Neural progenitor cell (in vitro differentiated cells): ENCODE measurements around the gene SLFN5. TPM values are rescaled to one million over a fixed set of nuclear protein-coding genes. Genes with fewer than 3 reads are reported as not detected.
"Not testable (repeated sequence)": the region's sequence is repeated elsewhere in the genome, so short reads cannot be mapped to it uniquely, and the experiment has no call there.

Experiments used
- DNase-seq: peaks from one replicate; pipeline ENCODE4 v3.0.0-alpha.2; 2016; ENCODE audit warnings: low spot score
- H2AFZ ChIP-seq: fragments of 200-600 bp; sonication (generic); replicated peaks from 2 replicates; pipeline ENCODE4 v1.6.1; 2016; ENCODE audit warnings: antibody characterized with exemption
- H3F3A ChIP-seq: fragments of 200-600 bp; sonication (generic); 2 replicates; pipeline ENCODE4 v1.6.1; 2016; ENCODE audit warnings: antibody characterized with exemption, low read depth
- H3K27ac ChIP-seq: fragments of 200-600 bp; sonication (generic); 2 replicates; pipeline ENCODE4 v1.5.1; 2016; ENCODE audit warnings: mild to moderate bottlenecking
- H3K27me3 ChIP-seq: fragments of 200-600 bp; sonication (generic); 2 replicates; pipeline ENCODE4 v1.6.1; 2016; ENCODE audit warnings: mild to moderate bottlenecking, moderate library complexity
- H3K36me3 ChIP-seq: fragments of 200-600 bp; sonication (generic); 2 replicates; pipeline ENCODE4 v1.5.1; 2016
- H3K4me1 ChIP-seq: fragments of 200-600 bp; sonication (generic); 2 replicates; pipeline ENCODE4 v1.6.1; 2016; ENCODE audit warnings: mixed run types
- H3K4me2 ChIP-seq: fragments of 200-600 bp; sonication (generic); 2 replicates; pipeline ENCODE4 v1.6.1; 2016
- H3K4me3 ChIP-seq: fragments of 200-600 bp; sonication (generic); 2 replicates; pipeline ENCODE4 v1.5.1; 2016
- H3K79me2 ChIP-seq: fragments of 200-600 bp; sonication (generic); 2 replicates; pipeline ENCODE4 v1.6.1; 2016; ENCODE audit warnings: low read depth
- H3K9ac ChIP-seq: fragments of 200-600 bp; sonication (generic); 2 replicates; pipeline ENCODE4 v1.6.1; 2016
- H3K9me3 ChIP-seq: fragments of 200-600 bp; sonication (generic); 2 replicates; pipeline ENCODE4 v1.5.1; 2016; ENCODE audit warnings: low read depth
- H4K20me1 ChIP-seq: fragments of 200-600 bp; sonication (generic); 2 replicates; pipeline ENCODE4 v1.6.1; 2016; ENCODE audit warnings: low read depth
- H3K27ac Mint-ChIP-seq: 3 replicates; pipeline ENCODE4 v1.8.0; 2021; ENCODE audit warnings: mixed read lengths
- H3K27me3 Mint-ChIP-seq: 2 replicates; pipeline ENCODE4 v1.8.0; 2022; ENCODE audit warnings: low read depth, mild to moderate bottlenecking, inconsistent platforms, moderate library complexity, mixed read lengths; ENCODE audit not compliant: insufficient read depth
- H3K36me3 Mint-ChIP-seq: 3 replicates; pipeline ENCODE4 v1.8.0; 2021; ENCODE audit warnings: mixed read lengths
- H3K4me1 Mint-ChIP-seq: 3 replicates; pipeline ENCODE4 v1.8.0; 2021; ENCODE audit warnings: mixed read lengths
- H3K4me3 Mint-ChIP-seq: 3 replicates; pipeline ENCODE4 v1.8.0; 2021; ENCODE audit warnings: mild to moderate bottlenecking, moderate library complexity, mixed read lengths
- H3K9me3 Mint-ChIP-seq: 3 replicates; pipeline ENCODE4 v1.8.0; 2020; ENCODE audit warnings: mixed read lengths
- CTCF ChIP-seq: fragments of 200-600 bp; sonication (generic); IDR thresholded peaks from 2 replicates; pipeline ENCODE4 v1.5.1; 2017; ENCODE audit warnings: antibody characterized with exemption, mild to moderate bottlenecking
- EZH2 ChIP-seq: fragments of 200-600 bp; sonication (generic); IDR thresholded peaks from 2 replicates; pipeline ENCODE4 v1.6.1; 2017; ENCODE audit warnings: antibody characterized with exemption, mild to moderate bottlenecking, moderate library complexity
- EZH2phosphoT487 ChIP-seq: fragments of 200-600 bp; sonication (generic); IDR thresholded peaks from 2 replicates; pipeline ENCODE4 v1.6.1; 2017; ENCODE audit warnings: antibody characterized with exemption
- total RNA-seq: library from RNA; depleted of rRNA; stranded (reverse); fragments of >200 nt; gene quantifications from 2 replicates; pipeline ENCODE4 v1.2.3, GENCODE V29; 2015; ENCODE audit warnings: low replicate concordance

The SLFN5 gene
- total RNA-seq = 3.5 and 5.8 TPM in 2 replicates

- H3K27ac Mint-ChIP-seq = peak within 1 kb of the TSS; percentile 57
Observed at GRCh38 chr17:35242805-35243560, at the start of gene SLFN5. SLFN5 (plus strand) TSS chr17:35243072; CDS start chr17:35258691, 15,619 bp downstream.

GRCh38 chr17:35194001-35194400 lies 48.9 kb upstream of the SLFN5 start, which contains the start of gene SLC35G3:
SLC35G3 (minus strand) TSS chr17:35194393; CDS start chr17:35194307, 86 bp downstream.
- H3K4me3 ChIP-seq, DNase-seq, H3K27ac ChIP-seq, H3K27me3 Mint-ChIP-seq, H3K4me1 Mint-ChIP-seq, H3K9ac ChIP-seq, H4K20me1 ChIP-seq, H3K4me2 ChIP-seq, H3F3A ChIP-seq, H3K4me1 ChIP-seq, H3K27me3 ChIP-seq, H3K79me2 ChIP-seq, H3K9me3 ChIP-seq, H3K36me3 Mint-ChIP-seq, H3K4me3 Mint-ChIP-seq, H3K36me3 ChIP-seq, H2AFZ ChIP-seq: not testable (repeated sequence)
- Mint-ChIP-seq H3K9me3 (peaks cover 11% of the 10 kb centered on the region), H3K27ac (peak within 1 kb of the TSS; percentile 89)

More at GRCh38 chr17:35242805-35243560, at the start of gene SLFN5:
- no peak within 1 kb of the TSS for H3K27ac ChIP-seq
- no peaks in the 10 kb centered on the region for H3K36me3 ChIP-seq
- H3K36me3 Mint-ChIP-seq = no peaks in the 10 kb centered on the region
- no peaks in the 10 kb centered on the region for H3K9me3 Mint-ChIP-seq
- peak within 1 kb of the TSS; percentile 89 for H2AFZ ChIP-seq
- H3K9ac ChIP-seq = no peak within 1 kb of the TSS
- H3K4me1 Mint-ChIP-seq = peaks cover 23% of the 10 kb centered on the region
- peaks cover 23% of the 10 kb centered on the region for H3F3A ChIP-seq
- peaks cover 9% of the 10 kb centered on the region for H3K27me3 ChIP-seq
- H3K4me3 Mint-ChIP-seq = peak within 1 kb of the TSS; percentile 96
- peak within 1 kb of the TSS; percentile 62 for H3K4me3 ChIP-seq
- H4K20me1 ChIP-seq = no peaks in the 10 kb centered on the region
- H3K27me3 Mint-ChIP-seq = peaks cover 2% of the 10 kb centered on the region
- H3K9me3 ChIP-seq = no peaks in the 10 kb centered on the region
- TF ChIP-seq EZH2phosphoT487 = no peak
- peak; percentile 31 for TF ChIP-seq EZH2
- peak; percentile 85 for DNase-seq
- H3K79me2 ChIP-seq = no peaks in the 10 kb centered on the region
- peak within 1 kb of the TSS; percentile 84 for H3K4me2 ChIP-seq
- H3K4me1 ChIP-seq = peaks cover 11% of the 10 kb centered on the region

- H3K27ac ChIP-seq, H3K36me3 ChIP-seq, H3K4me2 ChIP-seq, H3K36me3 Mint-ChIP-seq, H3K27me3 Mint-ChIP-seq, H3F3A ChIP-seq, H2AFZ ChIP-seq, H3K4me3 Mint-ChIP-seq, H3K9me3 ChIP-seq, H3K4me1 Mint-ChIP-seq, H3K79me2 ChIP-seq, H3K9ac ChIP-seq, H3K27me3 ChIP-seq, H4K20me1 ChIP-seq, H3K4me1 ChIP-seq, DNase-seq, H3K27ac Mint-ChIP-seq, H3K4me3 ChIP-seq: not testable (repeated sequence)
- H3K9me3 Mint-ChIP-seq = peaks cover 17% of the 10 kb centered on the region
Observed at GRCh38 chr17:35195062-35195461, 47.8 kb upstream of the SLFN5 start.

- H3K9me3 ChIP-seq, H3K4me1 ChIP-seq, H3K27me3 Mint-ChIP-seq, H3K36me3 Mint-ChIP-seq, H3K36me3 ChIP-seq, H3K4me1 Mint-ChIP-seq, H3K4me3 ChIP-seq, H2AFZ ChIP-seq, H3K4me3 Mint-ChIP-seq, H3K9ac ChIP-seq, H3K79me2 ChIP-seq, H3K27ac ChIP-seq, H3K27ac Mint-ChIP-seq, H3F3A ChIP-seq, H4K20me1 ChIP-seq, DNase-seq, H3K27me3 ChIP-seq, H3K4me2 ChIP-seq: not testable (repeated sequence)
- H3K9me3 Mint-ChIP-seq = peaks cover 13% of the 10 kb centered on the region
Observed at GRCh38 chr17:35202582-35202981, 40.3 kb upstream of the SLFN5 start.

- H3K27me3 Mint-ChIP-seq = peaks cover 8% of the 10 kb centered on the region
- TF ChIP-seq EZH2phosphoT487 = no peak
- no peak for TF ChIP-seq CTCF
- TF ChIP-seq EZH2 = no peak
- no peaks in the 10 kb centered on the region for H3K9me3 ChIP-seq
Observed at GRCh38 chr17:35210741-35211140, 32.1 kb upstream of the SLFN5 start.

More at GRCh38 chr17:35210741-35211140, 32.1 kb upstream of the SLFN5 start:
- no peak overlapping the region for H3K27ac ChIP-seq
- H3K4me1 ChIP-seq = no peaks in the 10 kb centered on the region
- Mint-ChIP-seq H3K9me3 (no peaks in the 10 kb centered on the region), H3K27ac (no peak overlapping the region), H3K4me3 (no peak overlapping the region), H3K36me3 (no peaks in the 10 kb centered on the region), H3K4me1 (no peaks in the 10 kb centered on the region)
- H3K36me3 ChIP-seq = no peaks in the 10 kb centered on the region
- DNase-seq = no peak
- H2AFZ ChIP-seq = no peak overlapping the region
- H3K79me2 ChIP-seq = no peaks in the 10 kb centered on the region
- no peak overlapping the region for H3K9ac ChIP-seq
- H3K27me3 ChIP-seq = peaks cover 36% of the 10 kb centered on the region
- H3K4me2 ChIP-seq = no peak overlapping the region
- H3F3A ChIP-seq = no peaks in the 10 kb centered on the region
- no peak overlapping the region for H3K4me3 ChIP-seq
- H4K20me1 ChIP-seq = no peaks in the 10 kb centered on the region
